ENCODE measurements around the gene BICDL2. TPM values are rescaled to one million over a fixed set of nuclear protein-coding genes. Genes with fewer than 3 reads are reported as not detected.

Gene BICDL2
- total and polyA plus RNA-seq, 9 of the 15 experiments (the other 6 are each of a cell fraction or from before 2014, with no cell fraction given), result 0.09 to 0.28 (median 0.09) TPM; not detected in 6

DNA sequence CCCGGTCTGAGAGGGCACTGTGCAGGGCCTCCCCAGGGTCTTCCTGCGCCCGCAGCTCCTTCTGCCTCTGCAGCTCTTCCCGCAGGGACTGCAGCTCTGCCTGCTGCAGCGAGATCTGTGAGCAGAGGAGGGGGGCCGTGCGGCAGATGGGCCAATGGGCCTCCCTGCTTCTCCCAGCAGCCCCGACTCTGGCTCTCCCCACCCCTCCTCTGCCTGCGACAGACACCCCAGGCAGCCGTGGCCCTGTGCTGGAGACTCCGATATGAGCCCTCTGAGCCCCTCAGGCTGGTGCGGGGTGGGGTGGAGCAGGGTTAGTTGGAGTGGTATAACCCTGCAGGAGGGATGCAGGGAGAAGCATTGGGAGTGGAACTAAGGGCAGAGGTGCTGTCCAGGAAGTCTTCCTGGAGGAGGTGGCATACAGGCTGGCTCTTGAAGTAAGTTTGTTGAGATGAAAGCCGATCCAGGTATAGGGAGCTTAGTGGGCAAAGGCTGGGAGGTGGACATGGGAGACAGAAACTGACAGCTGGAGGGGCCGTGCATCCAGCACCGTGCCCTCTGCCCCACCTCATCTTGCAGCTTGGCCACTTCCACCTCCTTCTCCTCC, 7.9 kb downstream of the BICDL2 start (continued):
- TF ChIP-seq, protein P1, sequence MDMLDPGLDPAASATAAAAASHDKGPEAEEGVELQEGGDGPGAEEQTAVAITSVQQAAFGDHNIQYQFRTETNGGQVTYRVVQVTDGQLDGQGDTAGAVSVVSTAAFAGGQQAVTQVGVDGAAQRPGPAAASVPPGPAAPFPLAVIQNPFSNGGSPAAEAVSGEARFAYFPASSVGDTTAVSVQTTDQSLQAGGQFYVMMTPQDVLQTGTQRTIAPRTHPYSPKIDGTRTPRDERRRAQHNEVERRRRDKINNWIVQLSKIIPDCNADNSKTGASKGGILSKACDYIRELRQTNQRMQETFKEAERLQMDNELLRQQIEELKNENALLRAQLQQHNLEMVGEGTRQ (CRISPR knock-in tag; IDR thresholded peaks at IDR 0.05), result no peak
- TF ChIP-seq HES1 (IDR thresholded peaks at IDR 0.05; ENCODE audit: low read depth), result no peak
- TF ChIP-seq PYGO2 (tag; IDR thresholded peaks at IDR 0.05), result no peak
- TF ChIP-seq PTBP1 (IDR thresholded peaks at IDR 0.05; ENCODE audit: low read depth, low read length), result 0 out of 2 replicates have a peak, but pooled peaks have one; percentile 42
- TF ChIP-seq ZFP36 (IDR thresholded peaks at IDR 0.05; ENCODE audit: low read depth, low read length, partially characterized antibody), result peak; percentile 99
- TF ChIP-seq ZC3H8 (IDR thresholded peaks at IDR 0.05), result no peak
- TF ChIP-seq HDAC2 (IDR thresholded peaks at IDR 0.05), result peak; percentile 67; the same call in 1 of the 2 replicates
- no peak for TF ChIP-seq ATF6 (CRISPR knock-in tag; IDR thresholded peaks at IDR 0.05)
- TF ChIP-seq, protein P2, sequence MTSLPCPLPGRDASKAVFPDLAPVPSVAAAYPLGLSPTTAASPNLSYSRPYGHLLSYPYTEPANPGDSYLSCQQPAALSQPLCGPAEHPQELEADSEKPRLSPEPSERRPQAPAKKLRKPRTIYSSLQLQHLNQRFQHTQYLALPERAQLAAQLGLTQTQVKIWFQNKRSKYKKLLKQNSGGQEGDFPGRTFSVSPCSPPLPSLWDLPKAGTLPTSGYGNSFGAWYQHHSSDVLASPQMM (CRISPR knock-in tag; IDR thresholded peaks at IDR 0.05), result no peak
- TF ChIP-seq SMARCA5 (IDR thresholded peaks at IDR 0.05), result peak; percentile 73; the same call in 1 of the 2 replicates
- TF ChIP-seq ZNF311 (CRISPR knock-in tag; IDR thresholded peaks at IDR 0.05), result no peak
- TF ChIP-seq, protein P3, sequence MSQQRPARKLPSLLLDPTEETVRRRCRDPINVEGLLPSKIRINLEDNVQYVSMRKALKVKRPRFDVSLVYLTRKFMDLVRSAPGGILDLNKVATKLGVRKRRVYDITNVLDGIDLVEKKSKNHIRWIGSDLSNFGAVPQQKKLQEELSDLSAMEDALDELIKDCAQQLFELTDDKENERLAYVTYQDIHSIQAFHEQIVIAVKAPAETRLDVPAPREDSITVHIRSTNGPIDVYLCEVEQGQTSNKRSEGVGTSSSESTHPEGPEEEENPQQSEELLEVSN (IDR thresholded peaks at IDR 0.05; ENCODE audit: borderline replicate concordance in 1 of 2, extremely low read depth in 1 of 2, insufficient read depth in 1 of 2, insufficient read length in 1 of 2, low read depth in 1 of 2, low read length in 1 of 2, poor library complexity in 1 of 2, severe bottlenecking in 1 of 2), result no peak
- TF ChIP-seq RBM34 (IDR thresholded peaks at IDR 0.05; ENCODE audit: borderline replicate concordance, insufficient read depth, low read length), result no peak
- no peak for TF ChIP-seq ZNF644 (tag; IDR thresholded peaks at IDR 0.05; ENCODE audit: low read depth)
- TF ChIP-seq NCOR1 (IDR thresholded peaks at IDR 0.05), result no peak
- no peak for TF ChIP-seq ATF2 (CRISPR knock-in tag; IDR thresholded peaks at IDR 0.05)
- TF ChIP-seq DIDO1 (tag; IDR thresholded peaks at IDR 0.05; ENCODE audit: low read depth), result no peak
- no peak for TF ChIP-seq ZNF583 (CRISPR knock-in tag; IDR thresholded peaks at IDR 0.05)
- TF ChIP-seq STAT5B (CRISPR knock-in tag; IDR thresholded peaks at IDR 0.05), result no peak
- TF ChIP-seq, protein P4, sequence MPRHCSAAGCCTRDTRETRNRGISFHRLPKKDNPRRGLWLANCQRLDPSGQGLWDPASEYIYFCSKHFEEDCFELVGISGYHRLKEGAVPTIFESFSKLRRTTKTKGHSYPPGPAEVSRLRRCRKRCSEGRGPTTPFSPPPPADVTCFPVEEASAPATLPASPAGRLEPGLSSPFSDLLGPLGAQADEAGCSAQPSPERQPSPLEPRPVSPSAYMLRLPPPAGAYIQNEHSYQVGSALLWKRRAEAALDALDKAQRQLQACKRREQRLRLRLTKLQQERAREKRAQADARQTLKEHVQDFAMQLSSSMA (CRISPR knock-in tag; IDR thresholded peaks at IDR 0.05), result no peak

Measured in K562 (cell line).